ENCODE results near the gene CFAP410.

Gene CFAP410

GRCh38 chr21:44377201-44377921 is 38.2 kb upstream of the CFAP410 start:
- FAIRE-seq: no peak
- no peak for DNase-seq (ENCODE audit: insufficient read length)
- TF ChIP-seq POLR2AphosphoS5 (IDR thresholded peaks at IDR 0.05; ENCODE audit: low read depth, low read length): no peak
- TF ChIP-seq TAF1 (IDR thresholded peaks at IDR 0.05; ENCODE audit: borderline replicate concordance, low read depth, low read length): no peak
- TF ChIP-seq POLR2A (IDR thresholded peaks at IDR 0.05; ENCODE audit: low read depth, low read length): no peak

- no peak for DNase-seq (ENCODE audit: insufficient read length)
- TF ChIP-seq POLR2AphosphoS5 (IDR thresholded peaks at IDR 0.05; ENCODE audit: low read depth, low read length) (no peak), TAF1 (IDR thresholded peaks at IDR 0.05; ENCODE audit: borderline replicate concordance, low read depth, low read length) (no peak), POLR2A (IDR thresholded peaks at IDR 0.05; ENCODE audit: low read depth, low read length) (no peak)
- FAIRE-seq: no peak
These were observed 37.4 kb upstream of the CFAP410 start for GRCh38 chr21:44376606-44377005.

GRCh38 chr21:44375761-44376241 is 36.6 kb upstream of the CFAP410 start:
- no peak for TF ChIP-seq POLR2AphosphoS5 (IDR thresholded peaks at IDR 0.05; ENCODE audit: low read depth, low read length)
- no peak for TF ChIP-seq TAF1 (IDR thresholded peaks at IDR 0.05; ENCODE audit: borderline replicate concordance, low read depth, low read length)
- no peak for TF ChIP-seq POLR2A (IDR thresholded peaks at IDR 0.05; ENCODE audit: low read depth, low read length)
- DNase-seq (ENCODE audit: insufficient read length): no peak
- no peak for FAIRE-seq

GRCh38 chr21:44375281-44375651 is 36.1 kb upstream of the CFAP410 start:
- FAIRE-seq: no peak
- DNase-seq (ENCODE audit: insufficient read length): no peak
- TF ChIP-seq TAF1 (IDR thresholded peaks at IDR 0.05; ENCODE audit: borderline replicate concordance, low read depth, low read length) (no peak), POLR2A (IDR thresholded peaks at IDR 0.05; ENCODE audit: low read depth, low read length) (no peak), POLR2AphosphoS5 (IDR thresholded peaks at IDR 0.05; ENCODE audit: low read depth, low read length) (no peak)

GRCh38 chr21:44374601-44375280 is 35.6 kb upstream of the CFAP410 start:
- FAIRE-seq (no peak), DNase-seq (ENCODE audit: insufficient read length) (no peak)
- no peak for TF ChIP-seq POLR2A (IDR thresholded peaks at IDR 0.05; ENCODE audit: low read depth, low read length)
- no peak for TF ChIP-seq TAF1 (IDR thresholded peaks at IDR 0.05; ENCODE audit: borderline replicate concordance, low read depth, low read length)
- no peak for TF ChIP-seq POLR2AphosphoS5 (IDR thresholded peaks at IDR 0.05; ENCODE audit: low read depth, low read length)

GRCh38 chr21:44372616-44373015 is 33.4 kb upstream of the CFAP410 start:
- TF ChIP-seq TAF1 (IDR thresholded peaks at IDR 0.05; ENCODE audit: borderline replicate concordance, low read depth, low read length) (no peak), POLR2AphosphoS5 (IDR thresholded peaks at IDR 0.05; ENCODE audit: low read depth, low read length) (no peak), POLR2A (IDR thresholded peaks at IDR 0.05; ENCODE audit: low read depth, low read length) (no peak)
- DNase-seq (ENCODE audit: insufficient read length): no peak
- no peak for FAIRE-seq

- TF ChIP-seq TAF1 (IDR thresholded peaks at IDR 0.05; ENCODE audit: borderline replicate concordance, low read depth, low read length): no peak
- TF ChIP-seq POLR2A (IDR thresholded peaks at IDR 0.05; ENCODE audit: low read depth, low read length): no peak
- TF ChIP-seq POLR2AphosphoS5 (IDR thresholded peaks at IDR 0.05; ENCODE audit: low read depth, low read length): no peak
These were observed 32.4 kb upstream of the CFAP410 start for GRCh38 chr21:44371596-44371995.

GRCh38 chr21:44370786-44371410 is 31.7 kb upstream of the CFAP410 start:
- TF ChIP-seq POLR2A (IDR thresholded peaks at IDR 0.05; ENCODE audit: low read depth, low read length) (no peak), TAF1 (IDR thresholded peaks at IDR 0.05; ENCODE audit: borderline replicate concordance, low read depth, low read length) (no peak), POLR2AphosphoS5 (IDR thresholded peaks at IDR 0.05; ENCODE audit: low read depth, low read length) (no peak)
- DNase-seq (ENCODE audit: insufficient read length) (no peak), FAIRE-seq (no peak)

More at GRCh38 chr21:44371596-44371995, 32.4 kb upstream of the CFAP410 start:
- DNase-seq (ENCODE audit: insufficient read length): no peak
- no peak for FAIRE-seq

- no peak for DNase-seq (ENCODE audit: insufficient read length)
- no peak for FAIRE-seq
- TF ChIP-seq TAF1 (IDR thresholded peaks at IDR 0.05; ENCODE audit: borderline replicate concordance, low read depth, low read length) (no peak), POLR2A (IDR thresholded peaks at IDR 0.05; ENCODE audit: low read depth, low read length) (no peak), POLR2AphosphoS5 (IDR thresholded peaks at IDR 0.05; ENCODE audit: low read depth, low read length) (no peak)
These were observed 31.0 kb upstream of the CFAP410 start for GRCh38 chr21:44370027-44370735.

- DNase-seq (ENCODE audit: insufficient read length) (no peak), FAIRE-seq (no peak)
- TF ChIP-seq POLR2A (IDR thresholded peaks at IDR 0.05; ENCODE audit: low read depth, low read length): no peak
- TF ChIP-seq TAF1 (IDR thresholded peaks at IDR 0.05; ENCODE audit: borderline replicate concordance, low read depth, low read length): no peak
- no peak for TF ChIP-seq POLR2AphosphoS5 (IDR thresholded peaks at IDR 0.05; ENCODE audit: low read depth, low read length)
These were observed 29.7 kb upstream of the CFAP410 start for GRCh38 chr21:44368711-44369446.
